Measurements from ENCODE around the gene SMU1. TPM values are rescaled to one million over a fixed set of nuclear protein-coding genes. Genes with fewer than 3 reads are reported as not detected.

SMU1 gene
- total RNA-seq, 2 experiments from 2014 or later, result 22.0 to 27.9 TPM

GRCh38 chr9:33082128-33082527, 5.7 kb upstream of the SMU1 start:
- no peaks in the 10 kb centered on the region for H3K9me3 ChIP-seq (ENCODE audit: low read length)
- no peaks in the 10 kb centered on the region for H3K9me2 ChIP-seq (ENCODE audit: insufficient read depth, low read length)
- no peak overlapping the region for H2AFZ ChIP-seq (ENCODE audit: low read length)
- H3K27ac ChIP-seq (ENCODE audit: low read depth, low read length, poor library complexity, severe bottlenecking), result no peak overlapping the region
- intact Hi-C loops (cut with micrococcal nuclease; ENCODE audit: unreplicated experiment), result no loop called here
- H4K20me1 ChIP-seq (ENCODE audit: insufficient read depth, low read length), result no peaks in the 10 kb centered on the region
- no peaks in the 10 kb centered on the region for H3K36me3 ChIP-seq (ENCODE audit: insufficient read depth, low read length)
- CTCF ChIA-PET (ENCODE audit: unreplicated experiment), result no interaction called here
- TF ChIP-seq EZH2phosphoT487 (IDR thresholded peaks at IDR 0.05; ENCODE audit: borderline replicate concordance, low read depth, low read length) (no peak), CTCF (conservative IDR thresholded peaks at IDR 0.05; ENCODE audit: low read length) (no peak)
- DNase-seq (ENCODE audit: low spot score), result no peak
- H3K79me2 ChIP-seq (ENCODE audit: insufficient read depth, low read depth, low read length), result no peaks in the 10 kb centered on the region
- POLR2A ChIA-PET, result interaction anchor here (0.8 kb wide), 1 partner anchor 144 kb away, joined by 3 read pairs; no protein-coding TSS in a partner anchor
- no TSS peak for BruUV-seq (replicated peaks)
- H3K4me1 ChIP-seq (ENCODE audit: insufficient read depth, low read length, poor library complexity, severe bottlenecking), result peaks cover 19% of the 10 kb centered on the region
- no peak overlapping the region for H3K4me3 ChIP-seq (ENCODE audit: low read depth, low read length, poor library complexity, severe bottlenecking)
- no peak overlapping the region for H3K4me2 ChIP-seq (ENCODE audit: low read length)

GRCh38 chr9:33081128-33081851, 4.8 kb upstream of the SMU1 start:
- H3K9me3 ChIP-seq (ENCODE audit: low read length), result no peaks in the 10 kb centered on the region
- H3K4me1 ChIP-seq (ENCODE audit: insufficient read depth, low read length, poor library complexity, severe bottlenecking), result peaks cover 23% of the 10 kb centered on the region
- DNase-seq (ENCODE audit: low spot score), result peak; percentile 86
- no TSS peak for BruUV-seq (replicated peaks)
- POLR2A ChIA-PET, result interaction anchor here (0.6 kb wide), 1 partner anchor 10 kb away, joined by 3 read pairs; no protein-coding TSS in a partner anchor
- H3K4me3 ChIP-seq (ENCODE audit: low read depth, low read length, poor library complexity, severe bottlenecking), result peak overlapping the region; percentile 41
- no peak overlapping the region for H3K27ac ChIP-seq (ENCODE audit: low read depth, low read length, poor library complexity, severe bottlenecking)
- H3K4me2 ChIP-seq (ENCODE audit: low read length), result peak overlapping the region; percentile 60
- peak overlapping the region; percentile 83 for H2AFZ ChIP-seq (ENCODE audit: low read length)
- no peaks in the 10 kb centered on the region for H3K36me3 ChIP-seq (ENCODE audit: insufficient read depth, low read length)
- TF ChIP-seq EZH2phosphoT487 (IDR thresholded peaks at IDR 0.05; ENCODE audit: borderline replicate concordance, low read depth, low read length), result no peak
- peak; percentile 97 for TF ChIP-seq CTCF (conservative IDR thresholded peaks at IDR 0.05; ENCODE audit: low read length)
- CTCF ChIA-PET (ENCODE audit: unreplicated experiment), result interaction anchor here (1.0 kb wide), 1 partner anchor 145 kb away, joined by 5 read pairs; no protein-coding TSS in a partner anchor
- intact Hi-C loops (cut with micrococcal nuclease; ENCODE audit: unreplicated experiment), result loop anchor here (1.0 kb wide), 3 partner anchors 84 to 144 kb away; no protein-coding TSS in a partner anchor
- H3K79me2 ChIP-seq (ENCODE audit: insufficient read depth, low read depth, low read length), result peaks cover 2% of the 10 kb centered on the region
- H4K20me1 ChIP-seq (ENCODE audit: insufficient read depth, low read length), result no peaks in the 10 kb centered on the region
- no peaks in the 10 kb centered on the region for H3K9me2 ChIP-seq (ENCODE audit: insufficient read depth, low read length)

GRCh38 chr9:33080534-33080933, 4.1 kb upstream of the SMU1 start:
- H3K4me1 ChIP-seq (ENCODE audit: insufficient read depth, low read length, poor library complexity, severe bottlenecking), result peaks cover 27% of the 10 kb centered on the region
- H3K79me2 ChIP-seq (ENCODE audit: insufficient read depth, low read depth, low read length), result peaks cover 10% of the 10 kb centered on the region
- H3K9me3 ChIP-seq (ENCODE audit: low read length), result no peaks in the 10 kb centered on the region
- H4K20me1 ChIP-seq (ENCODE audit: insufficient read depth, low read length), result no peaks in the 10 kb centered on the region
- BruUV-seq (replicated peaks), result no TSS peak
- peak overlapping the region; percentile 41 for H3K4me3 ChIP-seq (ENCODE audit: low read depth, low read length, poor library complexity, severe bottlenecking)
- no peaks in the 10 kb centered on the region for H3K36me3 ChIP-seq (ENCODE audit: insufficient read depth, low read length)
- DNase-seq (ENCODE audit: low spot score), result no peak
- ChIA-PET POLR2A (no interaction called here), CTCF (ENCODE audit: unreplicated experiment) (interaction anchor here (0.6 to 1.0 kb wide), 2 partner anchors 44 to 146 kb away, joined by 3 to 5 read pairs; no protein-coding TSS in a partner anchor)
- peak overlapping the region; percentile 83; the same call in 1 of the 2 replicates for H2AFZ ChIP-seq (ENCODE audit: low read length)
- TF ChIP-seq EZH2phosphoT487 (IDR thresholded peaks at IDR 0.05; ENCODE audit: borderline replicate concordance, low read depth, low read length), result no peak
- TF ChIP-seq CTCF (conservative IDR thresholded peaks at IDR 0.05; ENCODE audit: low read length), result no peak
- peak overlapping the region; percentile 60 for H3K4me2 ChIP-seq (ENCODE audit: low read length)
- H3K9me2 ChIP-seq (ENCODE audit: insufficient read depth, low read length), result no peaks in the 10 kb centered on the region
- H3K27ac ChIP-seq (ENCODE audit: low read depth, low read length, poor library complexity, severe bottlenecking), result no peak overlapping the region
- intact Hi-C loops (cut with micrococcal nuclease; ENCODE audit: unreplicated experiment), result no loop called here

Data from OCI-LY7 (cell line).